ENCODE results near the gene AZIN2.

DNA sequence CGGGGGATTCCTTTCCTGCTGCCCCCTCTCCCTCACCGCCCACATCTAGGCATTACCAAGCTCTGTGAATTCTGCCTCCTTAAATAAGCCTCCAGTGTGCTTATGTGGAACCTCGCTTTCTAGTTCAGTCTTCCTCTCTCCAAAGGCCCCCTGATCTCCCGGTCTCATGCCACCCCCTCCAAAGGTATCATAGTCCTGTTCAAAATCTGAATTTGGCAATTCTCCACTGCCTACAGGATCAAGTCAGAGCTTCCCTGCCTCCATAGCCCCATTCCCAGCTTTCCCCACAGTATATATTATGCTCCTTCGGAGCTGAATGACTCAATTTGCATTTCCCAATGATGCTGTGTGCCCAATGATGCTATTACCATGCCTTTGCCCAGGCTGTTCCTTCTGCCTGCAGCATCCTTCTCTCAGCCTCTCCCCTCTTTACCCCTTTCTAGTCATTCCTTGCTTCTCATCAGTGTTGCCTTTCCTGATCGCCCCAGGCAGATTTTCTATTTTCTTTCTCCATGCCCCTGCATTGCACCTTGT lies 1.7 kb downstream of the AZIN2 start:
- TF ChIP-seq POLR2AphosphoS5 (IDR thresholded peaks at IDR 0.05) (no peak), POLR2A (IDR thresholded peaks at IDR 0.05) (no peak), EP300 (IDR thresholded peaks at IDR 0.05) (no peak)
- TF ChIP-seq, protein P1, sequence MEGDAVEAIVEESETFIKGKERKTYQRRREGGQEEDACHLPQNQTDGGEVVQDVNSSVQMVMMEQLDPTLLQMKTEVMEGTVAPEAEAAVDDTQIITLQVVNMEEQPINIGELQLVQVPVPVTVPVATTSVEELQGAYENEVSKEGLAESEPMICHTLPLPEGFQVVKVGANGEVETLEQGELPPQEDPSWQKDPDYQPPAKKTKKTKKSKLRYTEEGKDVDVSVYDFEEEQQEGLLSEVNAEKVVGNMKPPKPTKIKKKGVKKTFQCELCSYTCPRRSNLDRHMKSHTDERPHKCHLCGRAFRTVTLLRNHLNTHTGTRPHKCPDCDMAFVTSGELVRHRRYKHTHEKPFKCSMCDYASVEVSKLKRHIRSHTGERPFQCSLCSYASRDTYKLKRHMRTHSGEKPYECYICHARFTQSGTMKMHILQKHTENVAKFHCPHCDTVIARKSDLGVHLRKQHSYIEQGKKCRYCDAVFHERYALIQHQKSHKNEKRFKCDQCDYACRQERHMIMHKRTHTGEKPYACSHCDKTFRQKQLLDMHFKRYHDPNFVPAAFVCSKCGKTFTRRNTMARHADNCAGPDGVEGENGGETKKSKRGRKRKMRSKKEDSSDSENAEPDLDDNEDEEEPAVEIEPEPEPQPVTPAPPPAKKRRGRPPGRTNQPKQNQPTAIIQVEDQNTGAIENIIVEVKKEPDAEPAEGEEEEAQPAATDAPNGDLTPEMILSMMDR (IDR thresholded peaks at IDR 0.05) = no peak
